Stimulated activated CD8-positive, alpha-beta memory T cell treated with anti-CD3 and anti-CD28 coated beads, Interleukin-12 subunit alpha, Interleukin-12 subunit beta, amount 100 ng/mL, for 1 hour (primary cell): ENCODE data around the gene BCL7C.
A peak's percentile ranks its signal among the peaks of the same experiment; 100 is the strongest.
"Not testable (repeated sequence)": the region's sequence is repeated elsewhere in the genome, so short reads cannot be mapped to it uniquely, and the experiment has no call there.

Source experiments
- DNase-seq: peaks from one replicate; pipeline ENCODE4 v3.0.0-alpha.2; 2020; ENCODE audit warnings: low read depth

Gene BCL7C

DNA sequence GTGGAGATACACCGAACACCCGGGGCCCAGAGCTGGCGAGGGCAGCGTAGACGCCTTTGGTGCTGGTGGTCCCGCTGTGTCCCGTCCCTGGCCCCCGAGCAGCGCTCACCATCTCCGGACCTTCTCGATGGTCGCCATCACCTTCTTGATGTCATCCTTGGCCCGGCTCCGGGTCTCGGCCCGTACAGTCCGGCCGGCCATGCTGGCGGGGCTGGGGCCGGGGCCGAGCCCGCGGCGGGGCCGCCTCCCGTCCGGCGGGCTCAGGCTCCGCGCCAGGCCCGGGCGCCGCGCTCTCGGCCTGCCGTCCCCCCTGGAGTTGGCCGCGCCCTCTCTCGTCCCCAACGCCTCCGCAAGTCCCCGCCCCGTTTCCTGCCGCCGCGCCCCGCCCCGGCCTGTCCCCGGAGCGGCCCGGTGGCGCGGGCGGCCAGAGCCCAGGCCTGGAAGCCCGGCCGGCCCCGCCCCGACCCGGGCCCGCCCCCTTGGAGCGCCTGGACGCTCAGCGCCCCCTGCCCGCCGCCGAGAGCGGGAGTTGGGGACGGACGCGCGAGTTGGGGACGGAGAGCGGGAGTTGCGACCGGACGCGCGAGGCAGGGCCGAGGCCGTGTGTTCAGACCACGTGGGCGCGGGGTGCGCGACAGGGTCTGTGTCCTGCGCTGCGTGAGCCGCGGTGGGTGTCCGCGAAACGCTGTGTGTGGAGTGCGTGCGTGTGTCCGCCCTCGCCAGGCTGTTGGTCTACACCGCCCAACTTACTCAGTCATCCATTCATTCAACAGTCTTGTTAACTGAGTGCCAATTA is at the start of gene BCL7C:
TSS of gene BCL7C (minus strand) at position 334 of the 796 bp plus-strand sequence. CDS start at position 201, 133 bp downstream.
- peak; percentile 64 for DNase-seq

DNA sequence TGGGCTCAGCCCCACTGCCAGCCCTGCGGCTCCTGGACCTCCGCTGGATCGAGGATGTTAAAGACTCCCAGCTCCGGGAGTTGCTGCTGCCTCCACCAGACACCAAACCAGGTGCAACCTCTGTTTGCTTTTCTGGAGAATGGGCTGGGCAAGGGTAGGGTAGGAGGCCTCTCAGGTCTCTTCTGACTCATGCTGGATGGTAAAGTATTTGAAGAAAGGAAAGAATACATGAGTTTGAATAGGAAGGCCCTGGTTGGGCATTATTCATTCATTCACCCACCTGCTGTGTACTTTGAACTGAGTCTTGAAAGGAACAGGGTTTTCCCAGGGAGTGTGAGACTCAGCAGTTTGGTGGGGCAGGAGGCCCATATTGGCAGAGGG is 48.5 kb upstream of the BCL7C start:
- no peak for DNase-seq

DNA sequence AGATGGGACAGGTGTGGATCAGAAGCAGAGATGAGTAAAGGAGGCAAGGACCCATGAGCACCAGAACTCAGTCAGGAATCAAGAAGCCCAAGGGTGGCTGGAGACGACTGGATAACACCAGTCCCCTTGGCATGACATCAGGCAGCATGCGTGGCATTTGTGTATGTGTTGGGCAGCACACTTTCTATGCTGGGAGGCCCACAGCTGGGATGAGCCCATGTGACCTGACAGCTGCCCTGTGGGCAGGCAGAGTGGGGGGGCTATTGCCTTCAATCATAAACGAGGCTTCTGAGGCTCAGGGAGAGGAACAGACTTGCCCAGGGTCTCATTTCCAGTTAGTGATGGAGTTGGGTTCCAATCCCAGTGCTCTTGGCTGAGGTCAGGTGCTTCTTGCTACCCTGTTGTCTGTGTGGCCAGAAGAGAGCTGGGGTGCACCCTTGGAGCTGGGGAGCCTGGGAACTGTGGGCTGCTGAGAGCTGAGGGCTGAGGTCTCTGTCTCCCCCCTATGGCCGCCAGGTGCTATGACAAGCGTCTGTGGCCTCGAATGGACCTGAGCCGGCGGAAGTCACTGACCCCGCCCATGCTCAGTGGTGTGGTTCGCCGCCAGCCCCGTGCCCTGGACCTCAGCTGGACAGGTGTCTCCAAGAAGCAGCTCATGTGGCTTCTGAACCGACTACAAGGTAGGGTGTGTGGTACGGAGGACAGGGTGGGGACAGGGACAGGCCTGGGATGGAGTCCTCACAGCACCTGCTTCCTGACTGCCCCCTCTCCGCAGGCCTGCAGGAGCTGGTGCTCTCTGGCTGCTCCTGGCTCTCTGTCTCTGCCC is 47.9 kb upstream of the BCL7C start:
- peak; percentile 39 for DNase-seq

DNA sequence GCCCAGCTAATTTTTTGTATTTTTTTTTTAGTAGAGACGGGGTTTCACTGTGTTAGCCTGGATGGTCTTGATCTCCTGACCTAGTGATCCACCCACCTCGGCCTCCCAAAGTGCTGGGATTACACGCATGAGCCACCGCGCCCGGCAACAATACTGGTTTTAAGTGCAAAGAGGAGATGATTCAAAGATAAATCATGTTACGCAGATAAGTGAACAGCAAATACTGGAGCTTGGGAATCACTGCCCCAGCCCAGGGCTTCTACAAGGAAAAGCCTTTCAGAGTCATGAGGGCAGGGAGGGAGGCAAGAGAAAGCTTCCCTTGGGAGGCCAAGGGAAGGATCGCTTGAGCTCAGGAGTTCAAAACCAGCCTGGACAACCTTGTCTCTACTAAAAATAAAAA is 45.7 kb upstream of the BCL7C start:
- DNase-seq, result not testable (repeated sequence)

DNA sequence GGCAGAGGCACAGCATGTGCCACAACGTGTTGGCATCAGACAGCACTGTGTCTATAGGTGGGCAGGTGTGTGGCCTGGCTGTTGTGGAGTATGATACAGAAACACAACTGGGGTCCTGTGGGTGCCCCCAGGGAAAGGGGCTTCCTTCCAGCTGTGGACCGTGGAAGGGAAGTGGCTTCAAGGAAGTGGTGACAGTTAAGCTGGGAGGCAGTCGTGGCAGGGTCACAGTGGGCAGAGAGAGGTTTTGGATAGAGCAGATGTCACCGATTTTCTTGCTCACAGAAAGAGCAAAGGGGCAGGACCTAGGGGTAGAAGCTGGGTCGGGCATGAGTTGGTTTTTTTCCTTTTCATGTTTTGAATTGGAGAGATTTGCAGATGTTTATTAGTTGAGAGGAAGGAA is 43.8 kb upstream of the BCL7C start:
- no peak for DNase-seq

DNA sequence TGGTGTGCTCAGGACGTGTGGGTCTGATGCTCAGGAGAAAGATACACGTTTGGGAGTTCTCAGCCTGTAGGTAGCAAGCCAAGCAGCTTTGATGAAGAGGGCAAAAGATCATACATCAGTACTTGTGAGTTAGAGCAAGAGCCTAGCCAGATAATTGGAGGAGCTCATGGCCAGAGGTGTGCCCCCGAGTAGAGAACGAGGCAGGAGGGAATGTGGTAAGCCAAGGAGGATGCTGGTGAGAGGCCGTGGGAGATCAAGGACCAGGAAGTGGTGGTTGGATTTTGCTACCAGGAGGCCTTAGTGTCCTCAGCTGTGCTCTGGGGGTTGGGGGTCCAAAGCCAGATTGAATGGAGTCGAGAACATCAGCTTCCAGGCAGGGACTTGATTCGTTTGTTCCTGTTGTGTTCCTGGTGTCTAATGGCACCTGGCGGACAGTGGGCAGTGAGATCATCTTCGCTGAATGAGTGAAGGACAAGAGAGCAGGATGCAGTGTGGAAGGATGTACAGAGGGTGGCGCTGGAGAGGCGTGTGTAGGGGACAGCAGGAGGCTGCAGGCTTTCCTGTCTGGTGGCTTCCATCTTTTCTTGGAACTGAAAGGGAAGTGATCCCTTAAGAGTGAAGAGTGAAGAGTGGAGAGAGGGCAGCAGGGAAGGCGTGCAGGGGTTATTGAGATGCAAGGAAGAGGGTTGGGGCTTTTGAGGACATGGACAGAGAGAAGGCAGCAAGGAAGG is 41.1 kb upstream of the BCL7C start:
- DNase-seq, result no peak

DNA sequence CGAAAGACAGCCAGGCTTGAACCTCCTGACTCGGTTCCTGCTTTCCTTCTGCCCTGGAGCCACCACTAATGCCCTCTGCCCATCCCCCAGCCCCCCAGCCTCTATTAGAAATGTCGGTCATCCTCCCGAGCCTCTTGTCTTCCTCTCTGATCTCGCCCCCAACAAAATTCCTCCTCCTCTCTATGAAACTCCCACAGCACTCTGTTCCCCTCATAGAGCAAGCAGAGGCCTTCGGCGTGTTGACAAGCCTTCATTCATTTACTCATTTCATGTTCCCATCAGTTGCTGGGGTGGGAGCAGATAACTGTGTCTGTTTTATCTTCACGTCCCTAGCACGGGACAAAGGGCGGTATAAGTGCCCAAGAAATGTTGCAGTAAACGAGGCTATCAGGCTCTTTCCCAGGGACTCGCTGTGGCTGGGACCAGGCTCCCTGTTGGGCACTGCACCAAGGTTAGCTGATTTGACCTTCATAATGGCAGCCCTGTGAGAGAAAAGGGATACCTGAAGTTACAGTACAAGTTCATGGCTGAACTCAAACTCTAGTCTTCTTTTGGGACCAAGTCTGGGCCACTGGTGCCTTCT is 37.3 kb upstream of the BCL7C start:
- no peak for DNase-seq

DNA sequence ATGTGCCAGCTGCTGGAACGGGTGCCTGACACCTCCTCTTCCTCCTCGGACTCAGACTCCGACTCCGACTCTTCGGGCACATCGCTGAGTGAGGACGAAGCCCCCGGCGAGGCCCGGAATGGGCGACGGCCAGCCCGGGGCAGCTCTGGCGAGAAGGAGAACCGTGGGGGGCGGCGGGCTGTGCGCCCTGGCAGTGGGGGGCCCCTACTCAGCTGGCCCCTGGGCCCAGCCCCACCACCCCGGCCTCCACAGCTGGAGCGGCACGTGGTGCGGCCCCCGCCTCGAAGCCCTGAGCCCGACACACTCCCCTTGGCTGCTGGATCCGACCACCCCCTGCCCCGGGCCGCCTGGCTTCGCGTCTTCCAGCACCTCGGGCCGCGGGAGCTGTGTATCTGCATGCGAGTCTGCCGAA is 36.3 kb upstream of the BCL7C start:
- no peak for DNase-seq

DNA sequence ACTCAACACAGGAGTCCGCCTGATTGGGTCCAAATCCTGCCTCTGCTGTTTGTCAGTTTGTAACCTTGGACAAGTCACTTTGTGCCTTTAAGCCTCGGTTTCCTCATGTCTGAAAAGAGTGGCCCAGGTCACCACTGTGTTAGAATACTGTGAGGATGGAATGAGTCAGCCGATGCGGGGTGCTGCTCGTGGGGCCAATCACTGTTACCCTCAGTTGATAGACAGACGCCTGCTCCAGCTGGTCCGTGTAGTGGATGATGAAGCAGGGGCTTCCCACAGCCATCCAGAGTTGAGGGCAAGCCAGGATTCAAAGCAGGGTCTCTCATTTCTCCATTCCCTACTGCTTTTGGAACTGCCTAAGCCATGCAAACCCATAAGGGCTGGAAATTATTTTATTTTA is 35.3 kb upstream of the BCL7C start:
- no peak for DNase-seq

DNA sequence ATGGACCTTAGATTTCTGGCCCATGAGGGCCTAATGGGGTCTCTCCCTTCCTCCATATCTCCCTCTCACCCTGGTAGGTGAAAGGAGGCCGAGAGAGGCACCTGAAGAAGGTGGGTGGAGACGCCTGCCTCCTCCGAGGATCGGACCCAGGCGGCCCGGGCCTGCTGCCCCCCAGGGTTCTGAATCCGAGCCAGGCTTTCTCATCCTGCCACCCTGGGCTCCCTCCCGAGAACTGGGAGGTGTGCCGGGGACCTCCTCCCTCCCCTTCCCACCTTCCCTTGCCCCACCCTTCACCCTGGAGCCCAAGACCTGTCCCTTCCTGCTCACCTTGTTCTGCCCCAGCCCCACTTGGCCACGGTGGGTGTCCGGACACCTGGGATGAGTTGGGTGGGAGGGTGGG is 34.5 kb upstream of the BCL7C start:
- no peak for DNase-seq

DNA sequence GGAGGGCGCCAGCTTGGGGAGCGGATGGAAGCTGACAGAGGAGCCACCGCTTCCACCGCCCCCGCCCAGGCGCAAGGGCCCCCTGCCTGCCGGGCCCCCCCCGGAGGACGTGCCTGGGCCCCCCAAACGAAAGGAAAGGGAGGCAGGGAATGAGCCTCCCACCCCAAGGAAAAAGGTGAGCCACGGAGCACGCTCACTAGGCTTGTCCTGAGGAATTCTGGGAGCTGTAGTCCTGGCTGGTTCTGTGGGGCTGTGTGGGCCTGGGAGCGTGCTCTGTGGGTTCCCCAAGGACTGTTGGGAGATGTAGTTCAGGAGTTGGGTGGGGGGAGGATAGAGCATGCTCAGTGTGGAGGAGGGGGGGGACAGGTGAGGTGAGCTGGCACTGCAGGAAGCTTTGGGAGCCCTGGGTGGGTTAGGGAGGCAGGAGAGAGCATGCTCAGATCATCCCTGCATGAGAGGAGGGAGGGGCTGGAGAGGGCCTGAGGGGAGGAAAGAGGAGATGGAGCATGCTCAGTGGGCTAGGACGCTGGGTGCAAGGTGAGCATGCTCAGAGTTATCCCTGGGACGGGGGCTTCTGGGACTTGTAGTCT is 34.0 kb upstream of the BCL7C start:
- no peak for DNase-seq

DNA sequence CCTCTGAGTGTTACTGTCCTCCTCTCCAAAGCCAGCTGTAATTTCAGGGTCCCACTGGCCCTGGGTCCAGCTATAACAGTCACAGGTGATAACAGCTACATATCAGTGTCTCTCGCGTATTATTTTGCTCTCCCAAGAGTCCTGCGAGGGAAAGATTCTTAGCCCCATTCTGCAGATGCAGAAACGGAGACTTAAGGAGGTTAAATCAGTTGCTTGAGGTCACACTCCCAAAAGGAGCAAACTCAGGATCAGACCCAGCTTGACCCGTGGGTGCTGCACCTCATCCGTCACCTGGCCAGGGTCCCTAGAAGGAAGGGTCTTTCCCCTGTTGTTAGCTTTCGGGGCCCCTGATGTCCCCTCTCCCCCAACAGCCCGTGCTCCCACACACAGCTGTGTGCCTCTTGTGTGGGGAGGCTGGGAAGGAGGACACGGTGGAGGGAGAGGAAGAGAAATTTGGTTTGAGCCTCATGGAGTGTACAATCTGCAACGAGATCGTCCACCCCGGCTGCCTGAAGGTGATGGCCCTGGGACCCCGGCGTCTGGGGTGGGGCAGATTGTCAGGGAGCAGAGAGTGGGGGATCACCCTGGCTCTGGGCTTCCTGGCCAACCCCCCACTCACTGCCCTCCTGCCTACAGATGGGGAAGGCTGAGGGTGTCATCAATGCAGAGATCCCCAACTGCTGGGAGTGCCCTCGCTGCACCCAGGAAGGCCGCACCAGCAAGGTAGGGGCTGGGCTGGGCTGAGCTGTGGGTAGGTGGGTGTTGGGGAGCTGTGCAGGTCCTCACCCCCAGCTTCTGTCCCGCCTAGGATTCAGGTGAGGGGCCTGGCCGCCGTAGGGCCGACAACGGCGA is 33.3 kb upstream of the BCL7C start:
- no peak for DNase-seq

DNA sequence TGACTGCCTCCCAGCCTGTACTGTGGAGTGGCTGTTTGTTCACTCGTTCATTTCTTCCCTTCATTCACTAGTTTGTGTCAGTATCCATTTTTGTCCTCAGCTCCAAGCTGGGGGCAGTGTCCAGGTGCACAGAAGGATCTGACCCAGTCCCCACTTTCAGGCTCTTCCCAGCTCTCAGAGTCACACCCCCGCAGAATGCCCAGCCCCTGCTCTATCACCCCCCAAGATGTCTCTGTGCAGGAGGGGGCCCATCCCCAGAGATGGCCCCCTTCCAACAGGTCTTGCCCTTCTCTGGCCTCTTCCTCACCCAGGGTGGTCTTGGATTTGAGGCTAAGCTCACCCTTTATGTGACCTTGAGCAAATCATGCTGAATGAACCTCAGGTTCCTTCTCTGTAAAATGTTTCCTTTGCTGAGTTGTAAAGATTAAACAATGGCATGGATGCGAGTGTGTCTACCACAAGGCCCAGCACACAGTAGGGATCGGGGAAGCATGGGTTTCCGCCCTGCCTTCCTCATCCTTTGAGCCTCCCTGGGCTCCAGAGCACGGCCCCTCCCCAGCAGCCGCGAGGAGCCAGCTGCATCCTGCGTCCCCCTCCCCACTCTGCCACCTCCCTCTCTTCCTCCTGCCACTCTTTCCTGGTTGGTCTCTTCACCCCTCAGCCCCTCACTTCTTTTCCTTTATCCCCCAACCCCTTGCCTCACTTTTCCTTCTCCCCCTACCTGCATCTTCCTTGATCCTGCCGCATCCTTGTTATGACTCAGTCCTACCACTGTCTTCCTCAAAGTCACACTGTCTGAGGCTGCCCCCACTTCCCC is 32.3 kb upstream of the BCL7C start:
- no peak for DNase-seq

DNA sequence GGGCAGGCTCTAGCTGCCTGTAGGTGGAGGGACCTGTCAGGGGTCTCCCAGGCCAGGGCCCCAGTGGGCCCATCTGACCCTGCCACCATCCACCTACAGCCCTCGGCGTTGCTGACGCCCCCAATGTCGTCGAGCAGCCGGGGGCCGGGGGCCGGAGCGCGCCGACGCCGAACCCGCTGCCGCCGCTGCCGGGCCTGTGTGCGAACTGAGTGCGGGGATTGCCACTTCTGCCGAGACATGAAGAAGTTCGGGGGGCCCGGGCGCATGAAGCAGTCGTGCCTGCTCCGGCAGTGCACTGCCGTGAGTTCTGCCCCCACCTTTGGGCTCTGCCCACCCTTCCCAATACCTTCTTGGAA is 31.7 kb upstream of the BCL7C start:
- no peak for DNase-seq

DNA sequence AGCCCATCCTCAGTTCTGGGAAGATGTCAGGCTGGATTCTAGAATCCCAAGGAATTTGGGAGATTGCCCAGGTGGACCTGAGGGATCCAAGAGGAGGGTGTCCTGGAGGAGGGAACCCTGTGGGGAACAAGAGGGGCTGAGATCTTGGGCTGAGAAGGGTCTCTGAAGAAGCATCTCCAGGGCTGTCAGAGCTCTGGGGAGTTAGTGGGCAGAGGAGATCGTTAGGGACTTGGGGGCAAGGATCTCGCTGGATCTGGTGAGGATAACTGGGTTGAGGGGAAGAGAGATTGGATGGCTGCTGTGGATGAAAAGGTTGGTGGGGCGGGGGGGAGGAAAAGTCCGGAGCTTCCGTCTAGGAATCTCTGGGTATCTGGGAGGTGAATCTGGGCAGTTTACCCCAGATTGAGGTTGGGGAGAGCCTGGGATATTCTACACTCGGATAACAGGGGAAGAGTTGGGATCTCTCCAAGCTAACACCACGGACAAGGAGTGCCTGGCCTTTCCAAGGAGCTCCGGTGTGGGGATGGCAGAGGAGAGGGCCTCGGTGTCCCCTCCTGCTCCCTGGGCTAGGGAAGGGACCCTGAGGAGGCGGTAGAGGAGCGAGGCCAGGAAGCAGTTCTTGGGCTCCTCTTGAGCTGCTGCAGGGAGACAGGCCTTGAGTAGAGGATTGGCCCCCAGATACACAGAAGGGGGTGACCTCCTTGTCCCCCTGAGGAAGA is 31.2 kb upstream of the BCL7C start:
- no peak for DNase-seq

DNA sequence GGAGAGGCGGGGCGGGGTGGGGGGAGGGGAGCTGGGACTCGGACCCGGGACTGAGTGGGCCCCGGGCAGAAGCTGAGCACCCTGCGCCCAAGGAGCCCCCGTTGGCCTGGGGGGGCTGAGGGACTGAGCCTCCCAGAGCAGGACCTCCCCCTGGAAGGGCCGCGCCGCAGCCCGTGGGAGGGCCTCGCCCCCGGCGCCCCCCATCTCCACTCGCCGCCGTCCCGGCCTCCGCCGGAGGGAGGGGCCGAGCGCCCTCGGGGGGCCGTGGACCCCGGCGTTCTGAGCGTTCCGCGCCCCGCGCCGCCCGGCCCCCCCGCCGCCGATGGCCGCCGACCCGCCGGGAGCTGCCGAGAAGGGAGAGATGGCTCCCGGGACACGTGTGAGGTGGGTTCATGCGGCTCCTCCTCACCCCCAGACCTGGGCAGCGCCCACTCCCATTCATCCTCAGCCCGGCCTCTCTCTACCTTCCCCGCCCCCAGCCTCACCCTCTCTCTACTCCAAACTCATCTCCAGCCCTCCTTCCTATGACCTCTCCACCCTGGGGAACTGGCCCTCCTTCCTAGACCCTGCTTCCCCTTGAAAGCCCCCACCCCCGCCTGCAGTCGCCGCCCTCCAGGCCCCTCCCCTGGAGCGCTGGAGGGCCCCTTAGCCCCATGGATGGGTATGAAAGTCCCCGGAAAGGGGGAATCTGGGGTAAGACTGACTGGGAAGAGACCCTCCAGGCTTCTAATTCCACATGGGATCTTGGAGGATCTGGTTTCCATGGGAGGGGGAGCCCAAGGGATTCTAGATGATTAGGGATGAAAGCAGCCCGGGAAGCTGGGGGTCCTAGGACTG is 30.4 kb upstream of the BCL7C start:
- no peak for DNase-seq

DNA sequence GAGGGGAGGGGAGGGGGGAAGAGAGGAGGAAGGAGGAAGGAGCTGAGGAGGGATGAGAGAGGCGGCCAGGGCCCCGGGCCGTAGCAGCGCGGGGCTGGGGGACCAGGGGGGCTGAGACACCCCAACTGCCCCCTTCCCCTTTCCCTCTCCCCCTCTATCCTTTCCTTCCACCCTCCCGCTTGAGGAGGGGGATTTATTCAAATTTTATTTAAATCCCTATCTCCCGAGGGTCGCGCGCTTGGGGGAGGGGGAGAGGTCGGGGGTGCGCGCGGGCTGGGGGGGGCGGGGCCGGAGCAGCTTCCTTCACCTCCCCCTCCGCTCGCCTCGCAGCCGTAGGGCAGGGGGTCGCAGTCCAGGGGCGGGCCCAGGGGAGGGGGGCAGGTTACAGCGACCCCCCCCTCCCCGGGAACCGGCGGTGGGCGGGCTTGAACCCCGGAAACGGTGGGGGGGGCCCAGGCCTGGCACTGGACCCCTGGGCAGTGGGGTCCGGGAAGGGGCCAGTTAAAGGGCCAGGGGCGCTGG is 29.7 kb upstream of the BCL7C start, which contains the start of gene FBXL19:
TSS of gene FBXL19 (plus strand) at position 19 of the 522 bp plus-strand sequence. CDS start 2,183 bp downstream, outside the sequence.
- no peak for DNase-seq

DNA sequence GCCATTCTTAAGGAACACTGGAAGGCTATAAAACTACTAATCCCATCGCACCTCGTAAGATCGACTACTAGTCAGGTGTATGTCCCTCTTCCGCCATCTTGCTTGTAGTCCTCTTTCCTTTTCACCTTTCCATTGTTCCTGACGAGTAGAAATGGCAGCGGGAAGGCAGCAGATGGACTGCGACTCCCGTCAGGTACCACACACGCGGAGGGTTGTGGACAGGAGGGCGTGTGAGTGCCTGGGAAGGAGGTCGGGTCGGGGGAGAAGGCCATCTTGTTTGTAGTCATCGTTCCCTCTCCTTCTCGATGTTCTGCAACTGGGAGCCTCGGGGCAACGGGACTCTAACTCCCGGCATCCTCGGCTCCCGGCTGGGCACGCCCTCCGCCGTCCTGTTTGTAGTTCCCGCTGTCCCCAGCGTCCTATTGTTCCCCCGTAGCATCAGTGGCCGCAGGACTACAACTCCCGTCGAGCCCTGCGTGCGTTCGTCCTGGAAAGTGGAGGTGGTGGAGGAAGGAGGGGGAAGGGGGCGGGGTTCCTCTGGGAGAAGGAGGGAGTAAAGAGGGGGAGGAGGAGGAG is 29.2 kb upstream of the BCL7C start:
- peak; percentile 90 for DNase-seq
